ENCODE results near the gene AAMDC.
A peak's percentile ranks its signal among the peaks of the same experiment; 100 is the strongest.
"Not testable (repeated sequence)": the region's sequence is repeated elsewhere in the genome, so short reads cannot be mapped to it uniquely, and the experiment has no call there.

The AAMDC gene

GRCh38 chr11:77879218-77879617 is 58.3 kb downstream of the AAMDC start:
- no peak for TF ChIP-seq TAF1 (IDR thresholded peaks at IDR 0.05; ENCODE audit: low read depth, low read length)
- TF ChIP-seq SPI1 (IDR thresholded peaks at IDR 0.05; ENCODE audit: low read depth, low read length), result peak; percentile 43; the same call in 1 of the 2 replicates
- no peak for TF ChIP-seq POU2F2 (IDR thresholded peaks at IDR 0.05; ENCODE audit: low read depth, low read length)
- TF ChIP-seq PAX5 (IDR thresholded peaks at IDR 0.05; ENCODE audit: insufficient read depth, low read length, severe bottlenecking), result no peak
- TF ChIP-seq POLR2AphosphoS5 (IDR thresholded peaks at IDR 0.05; ENCODE audit: low read depth, low read length), result no peak
- no peak for TF ChIP-seq POLR2A (IDR thresholded peaks at IDR 0.05; ENCODE audit: low read depth, low read length)
- DNase-seq (ENCODE audit: insufficient read length, low spot score) (peak; percentile 14), FAIRE-seq (peak; percentile 76)

GRCh38 chr11:77882396-77882795 is 61.5 kb downstream of the AAMDC start:
- DNase-seq (ENCODE audit: insufficient read length, low spot score) (no peak), FAIRE-seq (no peak)
- no peak for TF ChIP-seq POLR2A (IDR thresholded peaks at IDR 0.05; ENCODE audit: low read depth, low read length)
- TF ChIP-seq TAF1 (IDR thresholded peaks at IDR 0.05; ENCODE audit: low read depth, low read length), result no peak
- no peak for TF ChIP-seq POLR2AphosphoS5 (IDR thresholded peaks at IDR 0.05; ENCODE audit: low read depth, low read length)
- TF ChIP-seq PAX5 (IDR thresholded peaks at IDR 0.05; ENCODE audit: insufficient read depth, low read length, severe bottlenecking), result no peak
- TF ChIP-seq POU2F2 (IDR thresholded peaks at IDR 0.05; ENCODE audit: low read depth, low read length), result no peak
- no peak for TF ChIP-seq SPI1 (IDR thresholded peaks at IDR 0.05; ENCODE audit: low read depth, low read length)

- FAIRE-seq (no peak), DNase-seq (ENCODE audit: insufficient read length, low spot score) (no peak)
- TF ChIP-seq POU2F2 (IDR thresholded peaks at IDR 0.05; ENCODE audit: low read depth, low read length) (no peak), POLR2AphosphoS5 (IDR thresholded peaks at IDR 0.05; ENCODE audit: low read depth, low read length) (no peak), PAX5 (IDR thresholded peaks at IDR 0.05; ENCODE audit: insufficient read depth, low read length, severe bottlenecking) (no peak), TAF1 (IDR thresholded peaks at IDR 0.05; ENCODE audit: low read depth, low read length) (no peak), SPI1 (IDR thresholded peaks at IDR 0.05; ENCODE audit: low read depth, low read length) (no peak), POLR2A (IDR thresholded peaks at IDR 0.05; ENCODE audit: low read depth, low read length) (no peak)
Measured at GRCh38 chr11:77883775-77884174, 62.8 kb downstream of the AAMDC start.

- no peak for DNase-seq (ENCODE audit: insufficient read length, low spot score)
- no peak for TF ChIP-seq TAF1 (IDR thresholded peaks at IDR 0.05; ENCODE audit: low read depth, low read length)
- no peak for TF ChIP-seq PAX5 (IDR thresholded peaks at IDR 0.05; ENCODE audit: insufficient read depth, low read length, severe bottlenecking)
- TF ChIP-seq SPI1 (IDR thresholded peaks at IDR 0.05; ENCODE audit: low read depth, low read length), result no peak
- no peak for TF ChIP-seq POLR2AphosphoS5 (IDR thresholded peaks at IDR 0.05; ENCODE audit: low read depth, low read length)
- no peak for TF ChIP-seq POLR2A (IDR thresholded peaks at IDR 0.05; ENCODE audit: low read depth, low read length)
- no peak for TF ChIP-seq POU2F2 (IDR thresholded peaks at IDR 0.05; ENCODE audit: low read depth, low read length)
- no peak for FAIRE-seq
Measured at GRCh38 chr11:77884186-77884828, 63.4 kb downstream of the AAMDC start.

- DNase-seq (ENCODE audit: insufficient read length, low spot score) (no peak), FAIRE-seq (no peak)
- TF ChIP-seq PAX5 (IDR thresholded peaks at IDR 0.05; ENCODE audit: insufficient read depth, low read length, severe bottlenecking), result no peak
- no peak for TF ChIP-seq POLR2A (IDR thresholded peaks at IDR 0.05; ENCODE audit: low read depth, low read length)
- TF ChIP-seq POU2F2 (IDR thresholded peaks at IDR 0.05; ENCODE audit: low read depth, low read length), result no peak
- TF ChIP-seq SPI1 (IDR thresholded peaks at IDR 0.05; ENCODE audit: low read depth, low read length), result no peak
- TF ChIP-seq TAF1 (IDR thresholded peaks at IDR 0.05; ENCODE audit: low read depth, low read length), result no peak
- TF ChIP-seq POLR2AphosphoS5 (IDR thresholded peaks at IDR 0.05; ENCODE audit: low read depth, low read length), result no peak
Measured at GRCh38 chr11:77884829-77885190, 63.9 kb downstream of the AAMDC start.

- DNase-seq (ENCODE audit: insufficient read length, low spot score), result no peak
- TF ChIP-seq POLR2A (IDR thresholded peaks at IDR 0.05; ENCODE audit: low read depth, low read length) (no peak), PAX5 (IDR thresholded peaks at IDR 0.05; ENCODE audit: insufficient read depth, low read length, severe bottlenecking) (no peak), SPI1 (IDR thresholded peaks at IDR 0.05; ENCODE audit: low read depth, low read length) (no peak), POLR2AphosphoS5 (IDR thresholded peaks at IDR 0.05; ENCODE audit: low read depth, low read length) (no peak), POU2F2 (IDR thresholded peaks at IDR 0.05; ENCODE audit: low read depth, low read length) (no peak), TAF1 (IDR thresholded peaks at IDR 0.05; ENCODE audit: low read depth, low read length) (no peak)
- FAIRE-seq, result no peak
Measured at GRCh38 chr11:77886401-77886800, 65.5 kb downstream of the AAMDC start.

GRCh38 chr11:77889045-77889444 is 68.1 kb downstream of the AAMDC start:
- not testable (repeated sequence) for DNase-seq (ENCODE audit: insufficient read length, low spot score); FAIRE-seq

GRCh38 chr11:77890100-77890614 is 69.2 kb downstream of the AAMDC start:
- DNase-seq (ENCODE audit: insufficient read length, low spot score); FAIRE-seq: not testable (repeated sequence)

GRCh38 chr11:77890619-77891056 is 69.7 kb downstream of the AAMDC start:
- FAIRE-seq; DNase-seq (ENCODE audit: insufficient read length, low spot score): not testable (repeated sequence)

- not testable (repeated sequence) for DNase-seq (ENCODE audit: insufficient read length, low spot score); FAIRE-seq
Measured at GRCh38 chr11:77891256-77891655, 70.3 kb downstream of the AAMDC start.

- FAIRE-seq; DNase-seq (ENCODE audit: insufficient read length, low spot score): not testable (repeated sequence)
Measured at GRCh38 chr11:77891703-77892102, 70.8 kb downstream of the AAMDC start.

- FAIRE-seq, result not testable (repeated sequence)
Measured at GRCh38 chr11:77894949-77895348, 74.0 kb downstream of the AAMDC start.

More at GRCh38 chr11:77894949-77895348, 74.0 kb downstream of the AAMDC start:
- not testable (repeated sequence) for DNase-seq (ENCODE audit: insufficient read length, low spot score)
